Hepatocyte (in vitro differentiated cells): ENCODE data around the gene GPR35.

Source experiments
- CTCF ChIP-seq: fragments of 200-600 bp; sonication (generic); IDR thresholded peaks from 2 replicates; pipeline ENCODE4 v1.5.1; 2016; ENCODE audit warnings: antibody characterized with exemption, mild to moderate bottlenecking; ENCODE audit not compliant: poor library complexity
- EZH2 ChIP-seq: fragments of 200-600 bp; sonication (generic); IDR thresholded peaks from 2 replicates; pipeline ENCODE4 v1.6.1; 2016; ENCODE audit warnings: antibody characterized with exemption, mild to moderate bottlenecking, borderline replicate concordance
- EZH2phosphoT487 ChIP-seq: fragments of 200-600 bp; sonication (generic); IDR thresholded peaks from one replicate; pipeline ENCODE4 v1.6.1; 2018; ENCODE audit warnings: antibody characterized with exemption, mild to moderate bottlenecking, low read depth, moderate library complexity; ENCODE audit not compliant: unreplicated experiment, severe bottlenecking

DNA sequence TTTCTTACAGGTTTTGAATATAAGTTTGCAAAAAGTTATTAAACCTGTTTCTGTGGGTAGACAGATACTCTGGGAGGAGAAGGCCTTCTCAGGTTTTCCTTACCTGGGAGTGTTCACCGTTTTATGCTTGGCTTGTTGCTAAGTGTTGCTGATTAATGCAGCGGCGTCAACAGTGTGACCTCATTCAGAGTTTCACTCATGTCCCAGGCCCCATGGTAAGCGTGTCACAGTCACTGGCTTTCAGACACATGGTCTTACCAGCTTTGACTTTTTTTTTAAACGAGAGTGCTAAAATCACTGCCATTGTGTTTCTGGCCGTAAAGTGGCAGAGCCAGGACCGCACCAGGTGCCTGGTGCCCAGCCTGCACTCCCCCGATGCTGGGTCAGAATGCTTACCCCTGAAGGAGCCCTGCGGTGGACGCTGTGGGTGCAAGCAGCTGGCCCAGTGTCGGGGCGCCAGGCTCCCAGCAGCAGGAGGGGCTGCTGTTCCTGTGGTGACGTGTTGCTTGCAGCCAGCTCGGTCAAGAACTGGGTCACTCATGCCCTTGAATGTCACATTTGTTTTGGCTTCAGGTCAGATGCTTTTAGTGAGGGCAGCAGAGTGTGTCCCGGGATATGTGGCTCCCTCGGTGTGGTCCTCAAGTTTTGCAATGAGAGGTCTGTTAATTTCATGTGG is 35.3 kb upstream of the GPR35 start:
- TF ChIP-seq CTCF (no peak), EZH2 (no peak), EZH2phosphoT487 (no peak)
